ENCODE measurements around the gene EIF3K. TPM values are rescaled to one million over a fixed set of nuclear protein-coding genes. Genes with fewer than 3 reads are reported as not detected.

Gene EIF3K
- total and polyA plus RNA-seq, 5 experiments from 2014 or later = 335 to 435 (median 400) TPM

DNA sequence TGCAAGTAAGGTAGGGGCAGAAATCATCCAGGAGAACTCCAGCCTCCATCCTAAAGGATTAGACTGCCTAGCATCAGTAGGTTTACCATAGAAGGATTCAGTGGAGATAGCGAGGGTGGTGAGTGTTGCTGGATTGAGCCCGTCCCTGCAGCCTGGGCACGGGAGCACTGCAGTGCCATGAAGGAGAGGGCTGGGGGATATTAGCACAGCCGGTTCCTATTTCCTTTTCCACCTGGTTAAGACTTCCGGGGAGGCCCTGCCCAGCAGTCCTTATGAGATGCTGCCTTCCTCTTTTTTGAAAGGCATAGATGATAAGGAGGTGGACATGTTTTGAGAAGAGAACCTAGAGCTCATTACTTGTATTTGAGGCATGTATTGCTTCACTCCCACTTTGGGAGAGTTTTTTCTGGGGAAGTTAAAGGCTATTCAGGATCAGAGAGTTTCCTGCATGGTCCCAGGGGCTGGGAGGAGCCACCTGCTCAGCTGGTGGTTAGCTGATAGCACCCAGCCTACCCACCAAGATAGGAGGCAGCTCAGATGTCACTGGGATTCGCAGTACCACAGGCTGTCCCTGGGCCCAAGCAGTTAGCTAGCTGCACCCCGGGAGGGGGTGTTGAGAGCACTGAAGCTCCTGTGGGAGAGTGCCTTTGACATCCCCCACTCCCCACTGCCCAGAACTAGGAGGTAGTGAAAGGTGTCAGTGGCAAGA, 45.7 kb downstream of the EIF3K start:
- peak overlapping the region in 5 of 10 donors; percentile 11 to 70 (median 58) for H3K4me3 Mint-ChIP-seq

DNA sequence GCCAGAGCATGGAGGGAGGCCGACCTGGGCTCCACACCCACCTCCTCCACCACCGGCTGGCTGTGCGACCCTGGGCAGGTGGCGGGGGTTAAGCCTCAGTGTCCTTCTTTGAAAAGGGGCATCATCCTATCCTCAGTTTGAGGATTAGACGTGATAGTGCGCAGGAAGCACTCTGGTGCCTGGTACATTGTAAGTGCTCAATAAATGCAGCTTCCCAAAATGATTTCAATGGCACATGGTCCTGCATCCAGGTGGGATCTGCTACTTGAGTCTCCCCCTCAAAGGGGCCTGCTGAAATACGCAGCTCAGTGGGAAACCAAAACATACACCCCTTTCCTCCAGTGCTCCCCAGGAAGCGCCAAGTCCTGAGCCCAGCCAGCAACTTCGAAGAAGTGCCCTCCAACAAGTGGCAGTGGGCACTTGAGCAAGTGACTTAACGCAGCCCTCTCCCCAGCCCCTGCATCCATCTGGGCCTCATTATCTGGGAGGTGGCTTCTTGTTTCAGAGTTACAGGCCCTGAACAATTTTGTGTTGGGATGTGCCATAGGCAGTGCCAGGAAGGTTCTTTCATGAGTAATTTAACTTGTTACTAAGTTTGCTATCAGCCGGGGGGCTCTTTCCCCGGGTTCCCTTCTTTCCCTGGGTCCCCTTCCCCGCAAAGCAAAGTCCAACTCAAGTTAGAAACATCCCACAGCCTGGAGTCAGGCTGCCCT, 46.4 kb downstream of the EIF3K start:
- no peaks in the 10 kb centered on the region for H3K9me3 Mint-ChIP-seq
- peaks cover 13 to 88% (median 37%) of the 10 kb centered on the region in 5 donors for H3K27me3 Mint-ChIP-seq
- H3K36me3 Mint-ChIP-seq = peaks cover 5 to 35% (median 11%) of the 10 kb centered on the region in 3 donors
- peak overlapping the region in 1 of 10 donors; percentile 40 for H3K4me3 Mint-ChIP-seq
- ATAC-seq (no peak), DNase-seq (no peak)
- POLR2A ChIA-PET = no interaction called here
- H3K27ac Mint-ChIP-seq = peak overlapping the region in 2 of 10 donors; percentile 23 to 60
- H3K4me1 Mint-ChIP-seq = peaks cover 37 to 87% (median 64%) of the 10 kb centered on the region in 4 donors

More for the DNA sequence above, 45.7 kb downstream of the EIF3K start:
- H3K4me1 Mint-ChIP-seq = peaks cover 36 to 85% (median 59%) of the 10 kb centered on the region in 4 donors
- peak overlapping the region in 2 of 10 donors; percentile 55 to 63 for H3K27ac Mint-ChIP-seq
- peaks cover 13 to 88% (median 37%) of the 10 kb centered on the region in 5 donors for H3K27me3 Mint-ChIP-seq
- POLR2A ChIA-PET = interaction anchor here (1.1 kb wide), 1 partner anchor 12 kb away, joined by 3 read pairs; no protein-coding TSS in a partner anchor
- H3K36me3 Mint-ChIP-seq = peaks cover 5 to 32% (median 11%) of the 10 kb centered on the region in 3 donors
- ATAC-seq (no peak), DNase-seq (no peak)
- no peaks in the 10 kb centered on the region for H3K9me3 Mint-ChIP-seq

- peak overlapping the region in 2 of 10 donors; percentile 10 to 40 for H3K4me3 Mint-ChIP-seq
These were observed 47.1 kb downstream of the EIF3K start for GRCh38 chr19:38665950-38666662.

GRCh38 chr19:38666663-38667511, 47.9 kb downstream of the EIF3K start:
- peaks cover 0 to 23% (median 6%) of the 10 kb centered on the region in 3 donors for H3K36me3 Mint-ChIP-seq
- H3K27me3 Mint-ChIP-seq = peaks cover 10 to 73% (median 27%) of the 10 kb centered on the region in 5 donors
- H3K4me3 Mint-ChIP-seq = peak overlapping the region in 7 of 10 donors; percentile 37 to 87 (median 68)
- H3K9me3 Mint-ChIP-seq = no peaks in the 10 kb centered on the region
- POLR2A ChIA-PET = interaction anchor here (0.9 kb wide), 1 partner anchor 10 kb away, joined by 5 read pairs; no protein-coding TSS in a partner anchor
- DNase-seq (no peak), ATAC-seq (peak in 1 of 2 donors; percentile 51)
- peaks cover 38 to 97% (median 68%) of the 10 kb centered on the region in 4 donors for H3K4me1 Mint-ChIP-seq
- peak overlapping the region in 6 of 10 donors; percentile 30 to 87 (median 78) for H3K27ac Mint-ChIP-seq

More at GRCh38 chr19:38665950-38666662, 47.1 kb downstream of the EIF3K start:
- H3K27me3 Mint-ChIP-seq = peaks cover 12 to 81% (median 31%) of the 10 kb centered on the region in 5 donors
- peaks cover 2 to 28% (median 8%) of the 10 kb centered on the region in 3 donors for H3K36me3 Mint-ChIP-seq
- DNase-seq = no peak
- H3K4me1 Mint-ChIP-seq = peaks cover 39 to 89% (median 65%) of the 10 kb centered on the region in 4 donors
- POLR2A ChIA-PET = interaction anchor here (0.9 kb wide), 1 partner anchor 9 kb away, joined by 5 read pairs; no protein-coding TSS in a partner anchor
- no peak for ATAC-seq
- H3K9me3 Mint-ChIP-seq = no peaks in the 10 kb centered on the region
- peak overlapping the region in 2 of 10 donors; percentile 9 to 60 for H3K27ac Mint-ChIP-seq

DNA sequence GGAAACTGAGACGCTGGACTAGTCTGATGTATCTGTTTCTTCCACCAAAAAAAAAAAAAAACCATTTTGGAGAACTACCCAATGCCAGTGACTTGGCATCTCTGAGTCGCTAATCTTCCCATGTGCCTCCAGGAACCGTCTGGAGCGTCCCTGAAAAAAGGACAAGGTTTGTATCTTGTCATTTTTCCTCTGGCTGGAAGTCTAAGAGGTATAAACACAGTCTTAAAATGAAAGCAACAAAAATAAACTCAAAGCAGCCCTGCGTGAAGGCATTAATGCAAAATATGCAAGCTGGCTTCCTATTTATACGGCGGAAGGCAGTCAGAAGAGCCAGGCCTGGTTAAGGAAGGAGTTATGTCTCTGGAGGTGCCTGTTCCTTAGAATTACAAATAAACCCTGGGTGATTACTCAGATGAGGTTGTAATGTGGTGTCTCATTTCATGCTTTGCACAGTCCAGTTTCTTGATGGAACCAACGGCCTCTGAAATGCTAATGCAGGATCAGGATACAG, 48.7 kb downstream of the EIF3K start:
- DNase-seq = no peak
- peak overlapping the region in 1 of 10 donors; percentile 81 for H3K27ac Mint-ChIP-seq
- no peak for ATAC-seq
- no peaks in the 10 kb centered on the region for H3K9me3 Mint-ChIP-seq
- H3K36me3 Mint-ChIP-seq = peaks cover 0 to 16% (median 6%) of the 10 kb centered on the region in 3 donors
- POLR2A ChIA-PET = no interaction called here
- peaks cover 10 to 68% (median 22%) of the 10 kb centered on the region in 5 donors for H3K27me3 Mint-ChIP-seq
- H3K4me1 Mint-ChIP-seq = peaks cover 38 to 94% (median 69%) of the 10 kb centered on the region in 4 donors
- peak overlapping the region in 2 of 10 donors; percentile 7 to 53 for H3K4me3 Mint-ChIP-seq

DNA sequence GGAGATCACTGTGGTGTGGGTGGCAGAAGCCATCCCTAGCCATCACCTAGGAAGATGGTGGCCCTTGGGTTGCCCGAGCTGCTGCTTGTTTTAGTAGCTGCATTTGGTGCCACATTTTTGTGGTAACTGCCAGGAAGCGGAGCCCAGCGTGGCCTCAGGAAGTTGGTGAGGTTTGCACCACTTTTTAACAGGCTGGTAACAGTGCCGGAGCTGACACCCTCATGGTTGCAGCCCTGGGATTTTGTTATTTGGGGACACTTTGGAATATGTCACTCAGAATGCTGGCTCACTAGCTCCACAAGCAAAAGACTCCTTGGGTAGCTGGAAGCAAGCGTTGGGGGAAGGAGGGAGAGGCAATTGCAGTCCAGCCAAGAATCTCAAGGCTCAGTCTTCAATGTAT, 50.6 kb downstream of the EIF3K start:
- Mint-ChIP-seq H3K9me3 (no peaks in the 10 kb centered on the region), H3K36me3 (peaks cover 0 to 10% (median 3%) of the 10 kb centered on the region in 3 donors), H3K4me1 (peaks cover 33 to 85% (median 54%) of the 10 kb centered on the region in 4 donors), H3K27me3 (peaks cover 2 to 50% (median 11%) of the 10 kb centered on the region in 5 donors), H3K4me3 (peak overlapping the region; percentile 52 to 84 (median 74)), H3K27ac (peak overlapping the region in 4 of 10 donors; percentile 34 to 81 (median 54))
- DNase-seq (peak in 2 of 10 donors; percentile 38 to 44), ATAC-seq (peak; percentile 62 to 67)
- POLR2A ChIA-PET = interaction anchor here (1.3 to 1.4 kb wide), 2 partner anchors 13 to 19 kb away, joined by 3 to 5 read pairs; no protein-coding TSS in a partner anchor

- Mint-ChIP-seq H3K36me3 (peaks cover 0 to 8% (median 3%) of the 10 kb centered on the region in 3 donors), H3K27me3 (peaks cover 0 to 41% (median 6%) of the 10 kb centered on the region in 5 donors), H3K4me1 (peaks cover 29 to 86% (median 55%) of the 10 kb centered on the region in 4 donors), H3K4me3 (peak overlapping the region in 1 of 10 donors; percentile 30), H3K27ac (peak overlapping the region in 1 of 10 donors; percentile 41), H3K9me3 (no peaks in the 10 kb centered on the region)
- POLR2A ChIA-PET = interaction anchor here (0.5 kb wide), 1 partner anchor 10 kb away, joined by 3 read pairs; no protein-coding TSS in a partner anchor
- DNase-seq = no peak
- ATAC-seq = no peak
These were observed 52.0 kb downstream of the EIF3K start for GRCh38 chr19:38670921-38671398.

DNA sequence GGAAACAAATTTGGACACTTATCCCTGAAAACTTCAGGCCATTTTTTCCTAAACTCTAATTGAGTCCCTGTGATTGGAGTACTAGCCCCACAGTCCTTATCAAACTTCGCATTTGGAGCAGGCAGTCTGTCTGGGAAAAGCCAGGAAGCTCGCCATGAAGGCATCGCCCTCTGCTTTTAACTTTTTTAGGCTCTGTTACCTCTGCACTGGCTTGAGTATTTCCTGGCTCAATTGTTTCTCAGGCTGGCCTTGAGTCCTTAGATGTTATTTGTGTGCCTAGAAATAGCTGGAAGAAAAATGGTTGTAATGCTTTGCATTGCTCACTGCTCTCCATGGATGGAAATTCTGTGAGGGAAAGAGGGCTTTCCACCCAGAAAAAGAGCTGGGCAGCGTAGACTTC, 52.7 kb downstream of the EIF3K start:
- ATAC-seq = no peak
- H3K27ac Mint-ChIP-seq = no peak overlapping the region
- peaks cover 30 to 86% (median 53%) of the 10 kb centered on the region in 4 donors for H3K4me1 Mint-ChIP-seq
- DNase-seq = no peak
- peak overlapping the region in 1 of 10 donors; percentile 14 for H3K4me3 Mint-ChIP-seq
- peaks cover 0 to 11% (median 3%) of the 10 kb centered on the region in 3 donors for H3K36me3 Mint-ChIP-seq
- no peaks in the 10 kb centered on the region for H3K9me3 Mint-ChIP-seq
- H3K27me3 Mint-ChIP-seq = peaks cover 0 to 36% (median 4%) of the 10 kb centered on the region in 5 donors
- POLR2A ChIA-PET = no interaction called here

DNA sequence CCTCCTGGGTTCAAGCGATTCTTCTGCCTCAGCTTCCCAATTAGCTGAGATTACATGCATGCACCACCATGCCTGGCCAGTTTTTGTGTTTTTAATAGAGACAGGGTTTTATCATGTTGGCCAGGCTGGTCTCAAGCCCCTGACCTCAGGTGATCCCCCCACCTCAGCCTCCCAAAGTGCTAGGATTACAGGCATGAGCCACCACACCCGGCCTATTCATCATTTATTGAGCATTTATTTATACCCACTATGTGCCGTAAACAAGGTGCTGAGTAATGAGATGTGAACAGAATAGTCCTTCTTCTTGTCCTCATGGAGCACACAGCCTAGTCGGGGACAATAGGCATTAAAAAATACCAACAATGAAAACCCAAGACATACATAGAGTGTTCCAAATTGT, 54.0 kb downstream of the EIF3K start:
- Mint-ChIP-seq H3K4me1 (peaks cover 30 to 85% (median 52%) of the 10 kb centered on the region in 4 donors), H3K4me3 (no peak overlapping the region), H3K36me3 (peaks cover 0 to 18% (median 9%) of the 10 kb centered on the region in 3 donors), H3K27ac (peak overlapping the region in 1 of 10 donors; percentile 40), H3K9me3 (no peaks in the 10 kb centered on the region), H3K27me3 (peaks cover 0 to 26% (median 2%) of the 10 kb centered on the region in 5 donors)
- no peak for DNase-seq
- ATAC-seq = no peak
- POLR2A ChIA-PET = no interaction called here

DNA sequence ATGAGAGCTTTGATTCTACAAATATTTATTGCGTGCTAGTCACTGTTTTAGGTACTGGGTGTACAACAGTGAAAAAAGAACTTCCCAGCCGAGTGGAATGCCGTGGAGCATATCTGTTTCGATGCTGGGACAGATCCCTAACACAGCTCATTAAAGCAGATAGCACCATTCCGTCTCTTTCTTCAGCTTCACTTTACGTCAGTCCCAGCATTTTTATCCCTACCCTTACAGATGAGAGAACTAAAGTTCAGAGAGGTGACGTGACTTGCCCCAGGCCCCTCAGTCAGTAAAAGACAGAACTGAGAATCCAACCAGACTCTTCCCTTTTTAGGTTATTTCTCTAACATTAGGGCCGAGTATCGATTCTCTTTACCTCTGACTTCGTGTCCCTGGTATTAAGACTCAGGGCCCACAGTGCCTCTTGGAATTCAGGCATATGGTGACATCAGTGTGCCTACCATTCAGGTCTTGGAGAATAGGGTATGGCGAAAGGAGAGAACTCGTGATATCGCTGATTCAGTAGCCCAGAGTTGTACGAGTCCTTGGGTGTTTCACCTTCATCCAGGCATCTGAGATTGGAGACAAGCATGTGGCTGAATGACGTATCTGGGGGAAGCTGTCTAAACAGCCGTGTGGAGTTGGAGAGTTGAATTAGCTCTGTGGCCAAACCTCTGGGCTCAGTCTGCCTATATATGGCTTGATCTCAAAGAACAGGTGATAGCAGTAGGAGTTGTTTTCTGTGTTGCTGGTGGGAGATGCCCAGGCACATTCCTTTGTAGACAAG, 55.6 kb downstream of the EIF3K start:
- DNase-seq = no peak
- peak overlapping the region in 3 of 10 donors; percentile 31 to 86 (median 65) for H3K27ac Mint-ChIP-seq
- POLR2A ChIA-PET = no interaction called here

More for the DNA sequence above, 55.6 kb downstream of the EIF3K start:
- ATAC-seq = no peak
- H3K36me3 Mint-ChIP-seq = peaks cover 0 to 22% (median 8%) of the 10 kb centered on the region in 3 donors
- peaks cover 19 to 83% (median 42%) of the 10 kb centered on the region in 4 donors for H3K4me1 Mint-ChIP-seq
- H3K4me3 Mint-ChIP-seq = peak overlapping the region in 1 of 10 donors; percentile 20
- H3K9me3 Mint-ChIP-seq = no peaks in the 10 kb centered on the region
- H3K27me3 Mint-ChIP-seq = peaks cover 0 to 21% (median 1%) of the 10 kb centered on the region in 5 donors

Measured in naive thymus-derived CD8-positive, alpha-beta T cell (primary cell).